ENCODE measurements around the gene IMP4.

The IMP4 gene

GRCh38 chr2:130378206-130378897 lies 35.7 kb downstream of the IMP4 start:
- Histone ChIP-seq H3K27me3 (ENCODE audit: insufficient read depth, low read length) (no peaks in the 10 kb centered on the region), H3K4me3 (ENCODE audit: low read length) (no peak overlapping the region), H3K4me1 (ENCODE audit: insufficient read depth, low read length) (no peaks in the 10 kb centered on the region), H2AFZ (ENCODE audit: low read depth, low read length) (no peak overlapping the region), H3K36me3 (ENCODE audit: insufficient read depth, low read length) (no peaks in the 10 kb centered on the region), H3K9me3 (ENCODE audit: low read length) (no peaks in the 10 kb centered on the region)

GRCh38 chr2:130378898-130379214 lies 36.2 kb downstream of the IMP4 start:
- H3K4me3 ChIP-seq (ENCODE audit: low read length) = no peak overlapping the region
- H3K36me3 ChIP-seq (ENCODE audit: insufficient read depth, low read length) = no peaks in the 10 kb centered on the region

GRCh38 chr2:130380096-130380934 lies 37.6 kb downstream of the IMP4 start:
- no peaks in the 10 kb centered on the region for H3K36me3 ChIP-seq (ENCODE audit: insufficient read depth, low read length)
- no peak overlapping the region for H2AFZ ChIP-seq (ENCODE audit: low read depth, low read length)
- no peaks in the 10 kb centered on the region for H3K27me3 ChIP-seq (ENCODE audit: insufficient read depth, low read length)
- no peaks in the 10 kb centered on the region for H3K9me3 ChIP-seq (ENCODE audit: low read length)
- no peak overlapping the region for H3K4me3 ChIP-seq (ENCODE audit: low read length)
- H3K4me1 ChIP-seq (ENCODE audit: insufficient read depth, low read length) = no peaks in the 10 kb centered on the region

More at GRCh38 chr2:130378898-130379214, 36.2 kb downstream of the IMP4 start:
- Histone ChIP-seq H3K9me3 (ENCODE audit: low read length) (no peaks in the 10 kb centered on the region), H3K4me1 (ENCODE audit: insufficient read depth, low read length) (no peaks in the 10 kb centered on the region), H3K27me3 (ENCODE audit: insufficient read depth, low read length) (no peaks in the 10 kb centered on the region), H2AFZ (ENCODE audit: low read depth, low read length) (no peak overlapping the region)

- no peaks in the 10 kb centered on the region for H3K27me3 ChIP-seq (ENCODE audit: insufficient read depth, low read length)
- no peak overlapping the region for H2AFZ ChIP-seq (ENCODE audit: low read depth, low read length)
- H3K9me3 ChIP-seq (ENCODE audit: low read length) = no peaks in the 10 kb centered on the region
- no peaks in the 10 kb centered on the region for H3K36me3 ChIP-seq (ENCODE audit: insufficient read depth, low read length)
- no peak overlapping the region for H3K4me3 ChIP-seq (ENCODE audit: low read length)
- no peaks in the 10 kb centered on the region for H3K4me1 ChIP-seq (ENCODE audit: insufficient read depth, low read length)
Measured at GRCh38 chr2:130381145-130381544, 38.4 kb downstream of the IMP4 start.

GRCh38 chr2:130381619-130382018 lies 38.9 kb downstream of the IMP4 start:
- no peaks in the 10 kb centered on the region for H3K9me3 ChIP-seq (ENCODE audit: low read length)
- no peaks in the 10 kb centered on the region for H3K36me3 ChIP-seq (ENCODE audit: insufficient read depth, low read length)
- H3K4me1 ChIP-seq (ENCODE audit: insufficient read depth, low read length) = peaks cover 2% of the 10 kb centered on the region
- no peak overlapping the region for H2AFZ ChIP-seq (ENCODE audit: low read depth, low read length)
- H3K27me3 ChIP-seq (ENCODE audit: insufficient read depth, low read length) = no peaks in the 10 kb centered on the region
- no peak overlapping the region for H3K4me3 ChIP-seq (ENCODE audit: low read length)

GRCh38 chr2:130382313-130382917 lies 39.7 kb downstream of the IMP4 start:
- Histone ChIP-seq H2AFZ (ENCODE audit: low read depth, low read length) (no peak overlapping the region), H3K36me3 (ENCODE audit: insufficient read depth, low read length) (no peaks in the 10 kb centered on the region), H3K4me1 (ENCODE audit: insufficient read depth, low read length) (peaks cover 10% of the 10 kb centered on the region), H3K27me3 (ENCODE audit: insufficient read depth, low read length) (no peaks in the 10 kb centered on the region), H3K9me3 (ENCODE audit: low read length) (no peaks in the 10 kb centered on the region), H3K4me3 (ENCODE audit: low read length) (no peak overlapping the region)

- Histone ChIP-seq H3K9me3 (ENCODE audit: low read length) (no peaks in the 10 kb centered on the region), H2AFZ (ENCODE audit: low read depth, low read length) (no peak overlapping the region), H3K4me3 (ENCODE audit: low read length) (no peak overlapping the region), H3K27me3 (ENCODE audit: insufficient read depth, low read length) (no peaks in the 10 kb centered on the region), H3K36me3 (ENCODE audit: insufficient read depth, low read length) (no peaks in the 10 kb centered on the region), H3K4me1 (ENCODE audit: insufficient read depth, low read length) (peaks cover 16% of the 10 kb centered on the region)
Measured at GRCh38 chr2:130385709-130386108, 43.0 kb downstream of the IMP4 start.

GRCh38 chr2:130387071-130387400 lies 44.3 kb downstream of the IMP4 start:
- Histone ChIP-seq H3K27me3 (ENCODE audit: insufficient read depth, low read length) (no peaks in the 10 kb centered on the region), H3K9me3 (ENCODE audit: low read length) (no peaks in the 10 kb centered on the region), H3K4me3 (ENCODE audit: low read length) (no peak overlapping the region)

GRCh38 chr2:130387804-130388203 lies 45.1 kb downstream of the IMP4 start:
- Histone ChIP-seq H3K36me3 (ENCODE audit: insufficient read depth, low read length) (no peaks in the 10 kb centered on the region), H3K4me1 (ENCODE audit: insufficient read depth, low read length) (peaks cover 26% of the 10 kb centered on the region), H3K9me3 (ENCODE audit: low read length) (no peaks in the 10 kb centered on the region), H3K27me3 (ENCODE audit: insufficient read depth, low read length) (no peaks in the 10 kb centered on the region), H3K4me3 (ENCODE audit: low read length) (no peak overlapping the region), H2AFZ (ENCODE audit: low read depth, low read length) (no peak overlapping the region)

More at GRCh38 chr2:130387071-130387400, 44.3 kb downstream of the IMP4 start:
- Histone ChIP-seq H2AFZ (ENCODE audit: low read depth, low read length) (no peak overlapping the region), H3K4me1 (ENCODE audit: insufficient read depth, low read length) (peaks cover 23% of the 10 kb centered on the region), H3K36me3 (ENCODE audit: insufficient read depth, low read length) (no peaks in the 10 kb centered on the region)

- Histone ChIP-seq H3K36me3 (ENCODE audit: insufficient read depth, low read length) (no peaks in the 10 kb centered on the region), H3K9me3 (ENCODE audit: low read length) (no peaks in the 10 kb centered on the region), H3K4me3 (ENCODE audit: low read length) (no peak overlapping the region), H2AFZ (ENCODE audit: low read depth, low read length) (no peak overlapping the region), H3K4me1 (ENCODE audit: insufficient read depth, low read length) (peaks cover 26% of the 10 kb centered on the region), H3K27me3 (ENCODE audit: insufficient read depth, low read length) (peaks cover 1% of the 10 kb centered on the region)
Measured at GRCh38 chr2:130388221-130388907, 45.7 kb downstream of the IMP4 start.

GRCh38 chr2:130389358-130389757 lies 46.7 kb downstream of the IMP4 start:
- Histone ChIP-seq H3K27me3 (ENCODE audit: insufficient read depth, low read length) (peaks cover 2% of the 10 kb centered on the region), H2AFZ (ENCODE audit: low read depth, low read length) (no peak overlapping the region)

GRCh38 chr2:130389783-130390182 lies 47.1 kb downstream of the IMP4 start:
- H3K27me3 ChIP-seq (ENCODE audit: insufficient read depth, low read length) = peaks cover 2% of the 10 kb centered on the region
- peaks cover 26% of the 10 kb centered on the region for H3K4me1 ChIP-seq (ENCODE audit: insufficient read depth, low read length)
- H3K36me3 ChIP-seq (ENCODE audit: insufficient read depth, low read length) = no peaks in the 10 kb centered on the region
- H2AFZ ChIP-seq (ENCODE audit: low read depth, low read length) = no peak overlapping the region
- no peaks in the 10 kb centered on the region for H3K9me3 ChIP-seq (ENCODE audit: low read length)
- no peak overlapping the region for H3K4me3 ChIP-seq (ENCODE audit: low read length)

More at GRCh38 chr2:130389358-130389757, 46.7 kb downstream of the IMP4 start:
- Histone ChIP-seq H3K36me3 (ENCODE audit: insufficient read depth, low read length) (no peaks in the 10 kb centered on the region), H3K4me3 (ENCODE audit: low read length) (no peak overlapping the region), H3K9me3 (ENCODE audit: low read length) (no peaks in the 10 kb centered on the region), H3K4me1 (ENCODE audit: insufficient read depth, low read length) (peaks cover 26% of the 10 kb centered on the region)
